HepG2 (cell line): ENCODE measurements around the gene NOL4L. TPM values are rescaled to one million over a fixed set of nuclear protein-coding genes. Genes with fewer than 3 reads are reported as not detected.

Experiments
- ELF3 ChIP-seq: IDR thresholded peaks from 2 replicates; pipeline ENCODE4 v1.6.1; 2016; ENCODE audit warnings: missing genetic modification reagents, missing compliant biosample characterization
- FOXA3 ChIP-seq: IDR thresholded peaks from 2 replicates; pipeline ENCODE4 v1.6.1; 2016; ENCODE audit warnings: missing genetic modification reagents, missing compliant biosample characterization
- HOXA5 ChIP-seq: sonication (generic); formaldehyde crosslinking; IDR thresholded peaks from 2 replicates; pipeline ENCODE4 v1.4.0; 2020; ENCODE audit warnings: missing genetic modification reagents
- MAX ChIP-seq: IDR thresholded peaks from 2 replicates; pipeline ENCODE4 v1.6.1; 2012; ENCODE audit warnings: inconsistent platforms
- MIER3 ChIP-seq: IDR thresholded peaks from 2 replicates; pipeline ENCODE4 v1.6.1; 2016; ENCODE audit warnings: missing compliant biosample characterization, borderline replicate concordance
- PLRG1 ChIP-seq: fragments of 450-650 bp; conservative IDR thresholded peaks from 2 replicates; pipeline ENCODE4 v1.6.1; 2016
- RBM22 ChIP-seq: fragments of 200-400 bp; formaldehyde crosslinking; optimal IDR thresholded peaks from 2 replicates; pipeline ENCODE3; 2017; ENCODE audit warnings: mild to moderate bottlenecking, low read length, moderate library complexity
- SOX13 ChIP-seq, 3 experiments: fragments of 450-650 bp in 1 of 3; sonication (generic) in 1 of 3; formaldehyde crosslinking in 1 of 3; IDR thresholded peaks in 2 of 3; conservative IDR thresholded peaks in 1 of 3; 2 replicates each; pipeline versions ENCODE4 v1.5.0 to v1.6.1; 2016 to 2020; ENCODE audit warnings: antibody characterized with exemption in 1 of 3, mild to moderate bottlenecking in 1 of 3, missing compliant biosample characterization in 1 of 3, missing genetic modification reagents in 1 of 3, moderate library complexity in 1 of 3
- TAF15 ChIP-seq: fragments of 200-400 bp; formaldehyde crosslinking; IDR thresholded peaks from one replicate; pipeline ENCODE4 v1.6.1; 2018; ENCODE audit warnings: mild to moderate bottlenecking, low read depth, low read length; ENCODE audit not compliant: poor library complexity, severe bottlenecking
- TCF7 ChIP-seq: sonication (generic); IDR thresholded peaks from 2 replicates; pipeline ENCODE4 v1.6.1; 2016; ENCODE audit warnings: antibody characterized with exemption, low read depth
- XRCC5 ChIP-seq: fragments of 200-400 bp; formaldehyde crosslinking; optimal IDR thresholded peaks from 2 replicates; pipeline ENCODE3; 2017; ENCODE audit warnings: mild to moderate bottlenecking, low read length
- ZNF234 ChIP-seq: sonication (generic); formaldehyde crosslinking; conservative IDR thresholded peaks from 2 replicates; pipeline ENCODE4 v1.5.1; 2020; ENCODE audit warnings: mild to moderate bottlenecking, missing genetic modification reagents
- ZNF343 ChIP-seq: sonication (generic); formaldehyde crosslinking; IDR thresholded peaks from 2 replicates; pipeline ENCODE4 v1.4.0; 2020; ENCODE audit warnings: mild to moderate bottlenecking, missing genetic modification reagents
- ZNF432 ChIP-seq: sonication (generic); formaldehyde crosslinking; IDR thresholded peaks from 2 replicates; pipeline ENCODE4 v1.5.0; 2020; ENCODE audit warnings: missing genetic modification reagents, mild to moderate bottlenecking, borderline replicate concordance
- ZNF547 ChIP-seq: sonication (generic); formaldehyde crosslinking; IDR thresholded peaks from 2 replicates; pipeline ENCODE4 v1.5.1; 2020; ENCODE audit warnings: mild to moderate bottlenecking, missing genetic modification reagents
- ZNF615 ChIP-seq: sonication (generic); formaldehyde crosslinking; IDR thresholded peaks from 2 replicates; pipeline ENCODE4 v1.5.0; 2020; ENCODE audit warnings: mild to moderate bottlenecking, missing genetic modification reagents, borderline replicate concordance
- ZNF678 ChIP-seq: sonication (generic); formaldehyde crosslinking; IDR thresholded peaks from 2 replicates; pipeline ENCODE4 v1.4.0; 2020; ENCODE audit warnings: mild to moderate bottlenecking, missing genetic modification reagents
- ZNF713 ChIP-seq: sonication (generic); formaldehyde crosslinking; IDR thresholded peaks from 2 replicates; pipeline ENCODE4 v1.4.0; 2020; ENCODE audit warnings: mild to moderate bottlenecking, missing genetic modification reagents
- polyA plus RNA-seq, 8 experiments: library from polyadenylated mRNA; depleted of rRNA in 3 of 8; stranded (reverse) in 7 of 8; unstranded in 1 of 8; fragments of >200 nt; fragmentation: Illumina TruSeq in 4 of 8; extraction: Trizol in 4 of 8; gene quantifications; 2 replicates each; pipeline versions ENCODE4 v1.2.1 to v1.2.3, GENCODE V29; 2011 to 2016; ENCODE audit warnings: low read depth in 4 of 8, missing spikeins in 1 of 8, mixed read lengths in 1 of 8; ENCODE audit not compliant: insufficient read depth in 1 of 8
- total RNA-seq, 5 experiments: library from RNA; depleted of rRNA; stranded (reverse); fragments of >200 nt; fragmentation: Illumina TruSeq; extraction: Trizol; gene quantifications; 2 replicates each; pipeline ENCODE4 v1.2.3, GENCODE V29; 2016; ENCODE audit warnings: low read depth in 1 of 5
- TF ChIP-seq, protein P1 (sequence below): sonication (generic); formaldehyde crosslinking; IDR thresholded peaks from one replicate; pipeline ENCODE4 v1.5.1; 2020; ENCODE audit warnings: mild to moderate bottlenecking, missing genetic modification reagents; ENCODE audit errors: not compliant biosample characterization
- TF ChIP-seq, protein P2 (sequence below), 2 experiments: fragments of 450-650 bp in 1 of 2; sonication (generic) in 1 of 2; formaldehyde crosslinking; IDR thresholded peaks; 2 replicates each; pipeline versions ENCODE4 v1.5.0 to v1.8.0; 2020 to 2022; ENCODE audit warnings: mild to moderate bottlenecking in 1 of 2, missing genetic modification reagents in 1 of 2

The NOL4L gene
- total and polyA plus RNA-seq, 2 of the 13 experiments (the other 11 are each of a cell fraction or from before 2014, with no cell fraction given): 16.6 to 35.4 TPM

- TF ChIP-seq, protein P1, sequence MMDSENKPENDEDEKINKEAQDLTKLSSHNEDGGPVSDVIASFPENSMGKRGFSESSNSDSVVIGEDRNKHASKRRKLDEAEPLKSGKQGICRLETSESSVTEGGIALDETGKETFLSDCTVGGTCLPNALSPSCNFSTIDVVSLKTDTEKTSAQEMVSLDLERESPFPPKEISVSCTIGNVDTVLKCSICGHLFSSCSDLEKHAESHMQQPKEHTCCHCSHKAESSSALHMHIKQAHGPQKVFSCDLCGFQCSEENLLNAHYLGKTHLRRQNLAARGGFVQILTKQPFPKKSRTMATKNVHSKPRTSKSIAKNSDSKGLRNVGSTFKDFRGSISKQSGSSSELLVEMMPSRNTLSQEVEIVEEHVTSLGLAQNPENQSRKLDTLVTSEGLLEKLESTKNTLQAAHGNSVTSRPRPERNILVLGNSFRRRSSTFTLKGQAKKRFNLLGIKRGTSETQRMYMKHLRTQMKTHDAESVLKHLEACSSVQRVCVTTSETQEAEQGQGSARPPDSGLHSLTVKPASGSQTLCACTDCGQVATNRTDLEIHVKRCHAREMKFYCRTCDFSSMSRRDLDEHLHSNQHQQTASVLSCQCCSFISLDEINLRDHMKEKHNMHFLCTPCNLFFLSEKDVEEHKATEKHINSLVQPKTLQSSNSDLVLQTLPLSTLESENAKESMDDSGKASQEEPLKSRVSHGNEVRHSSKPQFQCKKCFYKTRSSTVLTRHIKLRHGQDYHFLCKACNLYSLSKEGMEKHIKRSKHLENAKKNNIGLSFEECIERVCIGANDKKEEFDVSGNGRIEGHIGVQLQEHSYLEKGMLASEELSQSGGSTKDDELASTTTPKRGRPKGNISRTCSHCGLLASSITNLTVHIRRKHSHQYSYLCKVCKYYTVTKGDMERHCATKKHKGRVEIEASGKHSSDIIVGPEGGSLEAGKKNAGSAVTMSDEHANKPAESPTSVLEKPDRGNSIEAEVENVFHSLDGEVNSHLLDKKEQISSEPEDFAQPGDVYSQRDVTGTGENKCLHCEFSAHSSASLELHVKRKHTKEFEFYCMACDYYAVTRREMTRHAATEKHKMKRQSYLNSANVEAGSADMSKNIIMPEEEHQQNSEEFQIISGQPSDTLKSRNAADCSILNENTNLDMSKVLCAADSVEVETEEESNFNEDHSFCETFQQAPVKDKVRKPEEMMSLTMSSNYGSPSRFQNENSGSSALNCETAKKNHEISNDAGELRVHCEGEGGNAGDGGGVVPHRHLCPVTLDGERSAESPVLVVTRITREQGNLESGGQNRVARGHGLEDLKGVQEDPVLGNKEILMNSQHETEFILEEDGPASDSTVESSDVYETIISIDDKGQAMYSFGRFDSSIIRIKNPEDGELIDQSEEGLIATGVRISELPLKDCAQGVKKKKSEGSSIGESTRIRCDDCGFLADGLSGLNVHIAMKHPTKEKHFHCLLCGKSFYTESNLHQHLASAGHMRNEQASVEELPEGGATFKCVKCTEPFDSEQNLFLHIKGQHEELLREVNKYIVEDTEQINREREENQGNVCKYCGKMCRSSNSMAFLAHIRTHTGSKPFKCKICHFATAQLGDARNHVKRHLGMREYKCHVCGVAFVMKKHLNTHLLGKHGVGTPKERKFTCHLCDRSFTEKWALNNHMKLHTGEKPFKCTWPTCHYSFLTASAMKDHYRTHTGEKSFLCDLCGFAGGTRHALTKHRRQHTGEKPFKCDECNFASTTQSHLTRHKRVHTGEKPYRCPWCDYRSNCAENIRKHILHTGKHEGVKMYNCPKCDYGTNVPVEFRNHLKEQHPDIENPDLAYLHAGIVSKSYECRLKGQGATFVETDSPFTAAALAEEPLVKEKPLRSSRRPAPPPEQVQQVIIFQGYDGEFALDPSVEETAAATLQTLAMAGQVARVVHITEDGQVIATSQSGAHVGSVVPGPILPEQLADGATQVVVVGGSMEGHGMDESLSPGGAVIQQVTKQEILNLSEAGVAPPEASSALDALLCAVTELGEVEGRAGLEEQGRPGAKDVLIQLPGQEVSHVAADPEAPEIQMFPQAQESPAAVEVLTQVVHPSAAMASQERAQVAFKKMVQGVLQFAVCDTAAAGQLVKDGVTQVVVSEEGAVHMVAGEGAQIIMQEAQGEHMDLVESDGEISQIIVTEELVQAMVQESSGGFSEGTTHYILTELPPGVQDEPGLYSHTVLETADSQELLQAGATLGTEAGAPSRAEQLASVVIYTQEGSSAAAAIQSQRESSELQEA (CRISPR knock-in tag): peak; percentile 90
- peak; percentile 79 for TF ChIP-seq ELF3 (CRISPR knock-in tag)
- TF ChIP-seq FOXA3: peak; percentile 57
- no peak for TF ChIP-seq TAF15
- no peak; the same call in 1 of the 2 replicates for TF ChIP-seq MIER3
- TF ChIP-seq ZNF343: peak; percentile 84; the same call in 1 of the 2 replicates
- no peak for TF ChIP-seq MAX
- no peak for TF ChIP-seq ZNF615 (CRISPR knock-in tag)
- TF ChIP-seq RBM22: no peak
- TF ChIP-seq ZNF234 (CRISPR knock-in tag): no peak
- TF ChIP-seq XRCC5: peak; percentile 84
- TF ChIP-seq, protein P2, sequence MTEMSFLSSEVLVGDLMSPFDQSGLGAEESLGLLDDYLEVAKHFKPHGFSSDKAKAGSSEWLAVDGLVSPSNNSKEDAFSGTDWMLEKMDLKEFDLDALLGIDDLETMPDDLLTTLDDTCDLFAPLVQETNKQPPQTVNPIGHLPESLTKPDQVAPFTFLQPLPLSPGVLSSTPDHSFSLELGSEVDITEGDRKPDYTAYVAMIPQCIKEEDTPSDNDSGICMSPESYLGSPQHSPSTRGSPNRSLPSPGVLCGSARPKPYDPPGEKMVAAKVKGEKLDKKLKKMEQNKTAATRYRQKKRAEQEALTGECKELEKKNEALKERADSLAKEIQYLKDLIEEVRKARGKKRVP (CRISPR knock-in tag; IDR thresholded peaks at IDR 0.05): no peak; a peak in 1 of 4 replicates
- TF ChIP-seq HOXA5: no peak
- no peak for TF ChIP-seq ZNF678
- peak; percentile 55; the same call in 1 of the 2 replicates for TF ChIP-seq SOX13 (IDR thresholded peaks at IDR 0.05)
- peak in 1 of 2 experiments; percentile 78; a peak in 2 of 4 replicates for TF ChIP-seq SOX13 (CRISPR knock-in tag; conservative IDR thresholded peaks at IDR 0.05 in 1 of 2, IDR thresholded peaks at IDR 0.05 in 1 of 2)
- no peak for TF ChIP-seq PLRG1
- no peak for TF ChIP-seq TCF7
- no peak for TF ChIP-seq ZNF432 (CRISPR knock-in tag)
- peak; percentile 78; the same call in 1 of the 2 replicates for TF ChIP-seq ZNF713
- TF ChIP-seq ZNF547 (CRISPR knock-in tag): peak; percentile 81
Observed at GRCh38 chr20:32539817-32540675, 45.1 kb downstream of the NOL4L start (continued).
